GM21381 (cell line): Measurements from ENCODE around the gene HSPA14.
"Not testable (repeated sequence)": the region's sequence is repeated elsewhere in the genome, so short reads cannot be mapped to it uniquely, and the experiment has no call there.

Experiments used
- ATAC-seq: cut with Tn5 transposase; IDR thresholded peaks from one replicate; pipeline ENCODE4 v1.9.1; 2021; ENCODE audit warnings: mild to moderate bottlenecking, moderate library complexity; ENCODE audit not compliant: unreplicated experiment

HSPA14 gene

GRCh38 chr10:14836208-14836607, 1.9 kb upstream of the HSPA14 start:
- ATAC-seq: no peak

GRCh38 chr10:14837003-14837756, 926 bp upstream of the HSPA14 start:
- no peak for ATAC-seq

GRCh38 chr10:14838582-14839304, 637 bp downstream of the HSPA14 start:
- peak; percentile 3 for ATAC-seq

GRCh38 chr10:14839305-14839695, 1.2 kb downstream of the HSPA14 start:
- no peak for ATAC-seq

GRCh38 chr10:14840178-14840577, 2.1 kb downstream of the HSPA14 start:
- no peak for ATAC-seq

- ATAC-seq: no peak
Observed at GRCh38 chr10:14843327-14843988, 5.4 kb downstream of the HSPA14 start.

GRCh38 chr10:14844948-14845347, 6.8 kb downstream of the HSPA14 start:
- ATAC-seq: no peak

GRCh38 chr10:14852236-14852635, 14.1 kb downstream of the HSPA14 start:
- ATAC-seq: no peak

- ATAC-seq: no peak
Observed at GRCh38 chr10:14855453-14855852, 17.3 kb downstream of the HSPA14 start.

GRCh38 chr10:14858338-14858960, 20.3 kb downstream of the HSPA14 start:
- no peak for ATAC-seq

- ATAC-seq: no peak
Observed at GRCh38 chr10:14859043-14859442, 20.9 kb downstream of the HSPA14 start.

GRCh38 chr10:14859775-14860174, 21.7 kb downstream of the HSPA14 start:
- no peak for ATAC-seq

- no peak for ATAC-seq
Observed at GRCh38 chr10:14860791-14861190, 22.7 kb downstream of the HSPA14 start.

- ATAC-seq: not testable (repeated sequence)
Observed at GRCh38 chr10:14864466-14864865, 26.4 kb downstream of the HSPA14 start.

- ATAC-seq: not testable (repeated sequence)
Observed at GRCh38 chr10:14864871-14865270, 26.8 kb downstream of the HSPA14 start.

- ATAC-seq: peak; percentile 36
Observed at GRCh38 chr10:14873090-14873760, 35.1 kb downstream of the HSPA14 start.

GRCh38 chr10:14875941-14876340, 37.8 kb downstream of the HSPA14 start:
- ATAC-seq: no peak

GRCh38 chr10:14876764-14877163, 38.7 kb downstream of the HSPA14 start:
- no peak for ATAC-seq

- peak; percentile 90 for ATAC-seq
Observed at GRCh38 chr10:14878266-14879123, 40.4 kb downstream of the HSPA14 start, which contains the start of gene SUV39H2. TSS of gene SUV39H2 (plus strand) at chr10:14878866. CDS start at chr10:14878889, 23 bp downstream.
